Glomerular visceral epithelial cell (primary cell): ENCODE measurements around the gene SLC34A3.
"Not testable (repeated sequence)": the region's sequence is repeated elsewhere in the genome, so short reads cannot be mapped to it uniquely, and the experiment has no call there.

Experiments used
- DNase-seq: peaks from one replicate; pipeline ENCODE4 v3.0.0-alpha.2; 2016; ENCODE audit errors: extremely low spot score

Gene SLC34A3

GRCh38 chr9:137228968-137229896 lies 1.5 kb upstream of the SLC34A3 start:
- no peak for DNase-seq

- no peak for DNase-seq
Measured at GRCh38 chr9:137229903-137230704, 597 bp upstream of the SLC34A3 start.

GRCh38 chr9:137231372-137232039 lies 805 bp downstream of the SLC34A3 start:
- no peak for DNase-seq

GRCh38 chr9:137232101-137232500 lies 1.4 kb downstream of the SLC34A3 start:
- DNase-seq, result no peak

GRCh38 chr9:137232510-137232909 lies 1.8 kb downstream of the SLC34A3 start:
- no peak for DNase-seq

GRCh38 chr9:137233143-137233980 lies 2.7 kb downstream of the SLC34A3 start:
- DNase-seq, result no peak

GRCh38 chr9:137234055-137234697 lies 3.5 kb downstream of the SLC34A3 start:
- DNase-seq, result no peak

GRCh38 chr9:137234758-137235423 lies 4.2 kb downstream of the SLC34A3 start:
- no peak for DNase-seq

- DNase-seq, result no peak
Measured at GRCh38 chr9:137235424-137236237, 4.9 kb downstream of the SLC34A3 start.

- DNase-seq, result peak; percentile 83
Measured at GRCh38 chr9:137236238-137236935, 5.7 kb downstream of the SLC34A3 start.

GRCh38 chr9:137236936-137237421 lies 6.3 kb downstream of the SLC34A3 start:
- no peak for DNase-seq

- DNase-seq, result no peak
Measured at GRCh38 chr9:137237759-137238726, 7.3 kb downstream of the SLC34A3 start.

GRCh38 chr9:137239541-137240200 lies 9.0 kb downstream of the SLC34A3 start:
- not testable (repeated sequence) for DNase-seq

GRCh38 chr9:137240318-137240840 lies 9.7 kb downstream of the SLC34A3 start:
- peak; percentile 84 for DNase-seq

GRCh38 chr9:137240841-137241489 lies 10.3 kb downstream of the SLC34A3 start, which contains the start of gene TUBB4B:
Gene TUBB4B, plus strand, starts transcription at chr9:137241287. Its CDS starts 74 bp downstream, at chr9:137241361.
- peak; percentile 100 for DNase-seq
